PC-9 (cell line): ENCODE data around the gene CXCR3. TPM values are rescaled to one million over a fixed set of nuclear protein-coding genes. Genes with fewer than 3 reads are reported as not detected.

ENCODE experiments used
- BruUV-seq: library from RNA; stranded (reverse); fragments of 400-500 nt; replicated peaks from 2 replicates; lab custom pipeline; 2021; lab: Mats Ljungman, UMichigan
- CTCF ChIA-PET: fragments of 300-600 bp; sonication (Branson Sonifier 250); formaldehyde crosslinking; loops from one replicate; lab custom pipeline; 2022; ENCODE audit warnings: antibody characterized with exemption; lab: Charles Lee
- POLR2A ChIA-PET: fragments of 300-600 bp; sonication (Branson Sonifier 250); formaldehyde crosslinking; loops from one replicate; lab custom pipeline; 2022; ENCODE audit warnings: antibody characterized with exemption; ENCODE audit not compliant: unreplicated experiment; lab: Charles Lee
- DNase-seq, 2 experiments: peaks; one replicate each; pipeline versions ENCODE4 v3.0.0 to v3.0.0-alpha.2; 2015 to 2022; ENCODE audit warnings: mixed read lengths in 1 of 2
- H2AFZ ChIP-seq: fragments of 200-600 bp; sonication (generic); 2 replicates; pipeline ENCODE4 v1.8.1; 2017; ENCODE audit warnings: antibody characterized with exemption
- H3F3A ChIP-seq: fragments of 200-600 bp; sonication (generic); 2 replicates; pipeline ENCODE4 v1.8.1; 2017; ENCODE audit warnings: antibody characterized with exemption, mild to moderate bottlenecking, low read depth; ENCODE audit not compliant: insufficient read depth
- H3K27ac ChIP-seq: fragments of 200-600 bp; sonication (generic); 2 replicates; pipeline ENCODE4 v1.6.1; 2016; ENCODE audit warnings: mixed run types
- H3K27me3 ChIP-seq: fragments of 200-600 bp; sonication (generic); 2 replicates; pipeline ENCODE4 v1.6.1; 2016; ENCODE audit warnings: low read depth, mixed run types; ENCODE audit not compliant: insufficient read depth
- H3K36me3 ChIP-seq: fragments of 200-600 bp; sonication (generic); 2 replicates; pipeline ENCODE4 v1.6.1; 2016; ENCODE audit warnings: low read depth, mixed run types
- H3K4me1 ChIP-seq: fragments of 200-600 bp; sonication (generic); replicated peaks from 2 replicates; pipeline ENCODE4 v1.6.1; 2016; ENCODE audit warnings: mixed run types; ENCODE audit not compliant: insufficient read depth
- H3K4me2 ChIP-seq: fragments of 200-600 bp; sonication (generic); 2 replicates; pipeline ENCODE4 v1.6.1; 2017; ENCODE audit warnings: mixed run types
- H3K4me3 ChIP-seq: fragments of 200-600 bp; sonication (generic); 2 replicates; pipeline ENCODE4 v1.6.1; 2016; ENCODE audit warnings: mixed run types
- H3K79me2 ChIP-seq: fragments of 200-600 bp; sonication (generic); 2 replicates; pipeline ENCODE4 v1.6.1; 2017; ENCODE audit warnings: low read depth, mixed run types
- H3K9me2 ChIP-seq: fragments of 200-600 bp; sonication (generic); 2 replicates; pipeline ENCODE4 v1.8.1; 2017; ENCODE audit warnings: mild to moderate bottlenecking; ENCODE audit not compliant: insufficient read depth
- H3K9me3 ChIP-seq: fragments of 200-600 bp; sonication (generic); 2 replicates; pipeline ENCODE4 v1.8.1; 2016; ENCODE audit warnings: low read depth; ENCODE audit not compliant: insufficient read depth
- H4K20me1 ChIP-seq: fragments of 200-600 bp; sonication (generic); 2 replicates; pipeline ENCODE4 v1.8.1; 2017; ENCODE audit not compliant: insufficient read depth
- EZH2 ChIP-seq: fragments of 200-600 bp; sonication (generic); IDR thresholded peaks from 2 replicates; pipeline ENCODE4 v1.8.0; 2017; ENCODE audit warnings: antibody characterized with exemption, low read depth
- intact Hi-C: fragments of 100-400 bp; cut with micrococcal nuclease; formaldehyde crosslinking; loops from one replicate; pipeline ENCODE4 v1.10.0; 2022; ENCODE audit not compliant: unreplicated experiment
- total RNA-seq: library from RNA; stranded (reverse); gene quantifications from 2 replicates; pipeline ENCODE4 v1.2.3, GENCODE V29; 2021
- TF ChIP-seq, protein P1 (sequence below): fragments of 200-600 bp; sonication (generic); conservative IDR thresholded peaks from 2 replicates; pipeline ENCODE4 v1.6.1; 2017; ENCODE audit warnings: mixed run types, antibody characterized with exemption, mild to moderate bottlenecking, moderate library complexity

Gene CXCR3
- total RNA-seq, 1 experiment from 2014 or later: not detected

GRCh38 chrX:71640002-71640401, 21.7 kb upstream of the CXCR3 start:
- no TSS peak for BruUV-seq
- no peaks in the 10 kb centered on the region for H3K27me3 ChIP-seq
- H3K9me3 ChIP-seq: no peaks in the 10 kb centered on the region
- no peaks in the 10 kb centered on the region for H3K9me2 ChIP-seq
- no peak overlapping the region for H3K4me2 ChIP-seq
- H3F3A ChIP-seq: no peaks in the 10 kb centered on the region
- no peaks in the 10 kb centered on the region for H3K79me2 ChIP-seq
- H4K20me1 ChIP-seq: no peaks in the 10 kb centered on the region
- no peak overlapping the region for H3K4me3 ChIP-seq
- intact Hi-C loops: no loop called here
- TF ChIP-seq, protein P1, sequence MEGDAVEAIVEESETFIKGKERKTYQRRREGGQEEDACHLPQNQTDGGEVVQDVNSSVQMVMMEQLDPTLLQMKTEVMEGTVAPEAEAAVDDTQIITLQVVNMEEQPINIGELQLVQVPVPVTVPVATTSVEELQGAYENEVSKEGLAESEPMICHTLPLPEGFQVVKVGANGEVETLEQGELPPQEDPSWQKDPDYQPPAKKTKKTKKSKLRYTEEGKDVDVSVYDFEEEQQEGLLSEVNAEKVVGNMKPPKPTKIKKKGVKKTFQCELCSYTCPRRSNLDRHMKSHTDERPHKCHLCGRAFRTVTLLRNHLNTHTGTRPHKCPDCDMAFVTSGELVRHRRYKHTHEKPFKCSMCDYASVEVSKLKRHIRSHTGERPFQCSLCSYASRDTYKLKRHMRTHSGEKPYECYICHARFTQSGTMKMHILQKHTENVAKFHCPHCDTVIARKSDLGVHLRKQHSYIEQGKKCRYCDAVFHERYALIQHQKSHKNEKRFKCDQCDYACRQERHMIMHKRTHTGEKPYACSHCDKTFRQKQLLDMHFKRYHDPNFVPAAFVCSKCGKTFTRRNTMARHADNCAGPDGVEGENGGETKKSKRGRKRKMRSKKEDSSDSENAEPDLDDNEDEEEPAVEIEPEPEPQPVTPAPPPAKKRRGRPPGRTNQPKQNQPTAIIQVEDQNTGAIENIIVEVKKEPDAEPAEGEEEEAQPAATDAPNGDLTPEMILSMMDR: no peak
- TF ChIP-seq EZH2: no peak
- DNase-seq: no peak
- ChIA-PET CTCF (no interaction called here), POLR2A (no interaction called here)
- H3K36me3 ChIP-seq: no peaks in the 10 kb centered on the region
- no peak overlapping the region for H3K27ac ChIP-seq
- no peaks in the 10 kb centered on the region for H3K4me1 ChIP-seq
- H2AFZ ChIP-seq: no peak overlapping the region

DNA sequence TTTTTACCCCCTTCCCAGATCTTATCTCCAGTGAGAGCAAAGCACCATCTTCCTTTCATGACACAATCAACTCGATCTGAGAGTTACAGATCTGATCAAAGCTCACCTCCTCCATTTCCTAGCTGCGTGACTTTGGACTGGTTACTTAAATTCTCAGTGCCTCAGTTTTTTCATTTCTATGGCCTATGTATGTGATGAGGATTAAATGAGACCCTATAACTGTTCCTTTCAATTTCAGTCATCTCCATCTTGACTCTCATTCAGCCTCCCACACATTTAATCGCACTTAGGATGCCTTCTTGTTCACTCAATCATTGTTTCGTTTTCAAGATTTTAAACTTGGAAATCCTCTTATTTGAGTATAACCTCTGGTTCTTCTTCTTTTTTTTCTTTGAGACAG, 20.1 kb upstream of the CXCR3 start:
- no peaks in the 10 kb centered on the region for H3K9me3 ChIP-seq
- H3F3A ChIP-seq: no peaks in the 10 kb centered on the region
- H3K4me3 ChIP-seq: no peak overlapping the region
- H3K27ac ChIP-seq: no peak overlapping the region
- no peaks in the 10 kb centered on the region for H4K20me1 ChIP-seq
- POLR2A ChIA-PET: no interaction called here
- H3K36me3 ChIP-seq: no peaks in the 10 kb centered on the region
- no peak for DNase-seq
- no TSS peak for BruUV-seq
- no peaks in the 10 kb centered on the region for H3K9me2 ChIP-seq
- H3K27me3 ChIP-seq: no peaks in the 10 kb centered on the region
- no peaks in the 10 kb centered on the region for H3K79me2 ChIP-seq
- intact Hi-C loops: no loop called here
- CTCF ChIA-PET: no interaction called here
- no peak overlapping the region for H3K4me2 ChIP-seq
- no peak overlapping the region for H2AFZ ChIP-seq
- no peaks in the 10 kb centered on the region for H3K4me1 ChIP-seq
- TF ChIP-seq EZH2: no peak
- TF ChIP-seq, protein P1: no peak

- Histone ChIP-seq H3K9me2 (no peaks in the 10 kb centered on the region), H4K20me1 (no peaks in the 10 kb centered on the region), H3K27ac (no peak overlapping the region), H3K79me2 (no peaks in the 10 kb centered on the region), H3K4me1 (no peaks in the 10 kb centered on the region), H3K4me3 (no peak overlapping the region), H3K36me3 (no peaks in the 10 kb centered on the region), H3K27me3 (no peaks in the 10 kb centered on the region), H3F3A (no peaks in the 10 kb centered on the region), H2AFZ (no peak overlapping the region), H3K9me3 (no peaks in the 10 kb centered on the region), H3K4me2 (no peak overlapping the region)
- ChIA-PET CTCF (no interaction called here), POLR2A (no interaction called here)
- TF ChIP-seq, protein P1: no peak
- TF ChIP-seq EZH2: no peak
- intact Hi-C loops: no loop called here
- no peak for DNase-seq
- BruUV-seq: no TSS peak
Observed at GRCh38 chrX:71637848-71638247, 19.5 kb upstream of the CXCR3 start.
